KMS-11 (cell line): ENCODE data around the gene HAGHL.

Experiments
- H2AFZ ChIP-seq: fragments of 200-600 bp; sonication (generic); 2 replicates; pipeline ENCODE4 v1.6.1; 2016; ENCODE audit warnings: antibody characterized with exemption, mixed run types, low read depth
- H3K27ac ChIP-seq: fragments of 200-600 bp; sonication (generic); 2 replicates; pipeline ENCODE4 v1.6.1; 2016; ENCODE audit warnings: mild to moderate bottlenecking, mixed run types
- H3K27me3 ChIP-seq: fragments of 200-600 bp; sonication (generic); 2 replicates; pipeline ENCODE4 v1.6.1; 2017; ENCODE audit warnings: mild to moderate bottlenecking, low read depth, mixed run types, moderate library complexity; ENCODE audit not compliant: insufficient read depth
- H3K36me3 ChIP-seq: fragments of 200-600 bp; sonication (generic); 2 replicates; pipeline ENCODE4 v1.6.1; 2017; ENCODE audit warnings: mild to moderate bottlenecking, mixed run types; ENCODE audit not compliant: insufficient read depth
- H3K4me1 ChIP-seq: fragments of 200-600 bp; sonication (generic); 2 replicates; pipeline ENCODE4 v1.6.1; 2016; ENCODE audit warnings: mild to moderate bottlenecking, low read depth, mixed run types; ENCODE audit not compliant: poor library complexity, severe bottlenecking
- H3K4me2 ChIP-seq: fragments of 200-600 bp; sonication (generic); 2 replicates; pipeline ENCODE4 v1.7.0; 2016; ENCODE audit warnings: mild to moderate bottlenecking, mixed run types
- H3K4me3 ChIP-seq: fragments of 200-600 bp; sonication (generic); IDR thresholded peaks from 2 replicates; pipeline ENCODE4 v1.6.1; 2017; ENCODE audit warnings: low read depth, low read length, mixed read lengths; ENCODE audit not compliant: insufficient read depth
- H3K79me2 ChIP-seq: fragments of 200-600 bp; sonication (generic); 2 replicates; pipeline ENCODE4 v1.6.1; 2016; ENCODE audit warnings: low read depth, mixed run types; ENCODE audit not compliant: insufficient read depth
- H3K9ac ChIP-seq: fragments of 200-600 bp; sonication (generic); 2 replicates; pipeline ENCODE4 v1.6.1; 2016; ENCODE audit warnings: mild to moderate bottlenecking, mixed run types
- H4K20me1 ChIP-seq: fragments of 200-600 bp; sonication (generic); 2 replicates; pipeline ENCODE4 v1.6.1; 2016; ENCODE audit warnings: mild to moderate bottlenecking, mixed run types; ENCODE audit not compliant: insufficient read depth
- TF ChIP-seq, protein P1 (sequence below): fragments of 200-600 bp; sonication (generic); conservative IDR thresholded peaks from 2 replicates; pipeline ENCODE4 v1.6.1; 2017; ENCODE audit warnings: low read depth, mild to moderate bottlenecking, antibody characterized with exemption, low read length, moderate library complexity, mixed read lengths

The HAGHL gene

DNA sequence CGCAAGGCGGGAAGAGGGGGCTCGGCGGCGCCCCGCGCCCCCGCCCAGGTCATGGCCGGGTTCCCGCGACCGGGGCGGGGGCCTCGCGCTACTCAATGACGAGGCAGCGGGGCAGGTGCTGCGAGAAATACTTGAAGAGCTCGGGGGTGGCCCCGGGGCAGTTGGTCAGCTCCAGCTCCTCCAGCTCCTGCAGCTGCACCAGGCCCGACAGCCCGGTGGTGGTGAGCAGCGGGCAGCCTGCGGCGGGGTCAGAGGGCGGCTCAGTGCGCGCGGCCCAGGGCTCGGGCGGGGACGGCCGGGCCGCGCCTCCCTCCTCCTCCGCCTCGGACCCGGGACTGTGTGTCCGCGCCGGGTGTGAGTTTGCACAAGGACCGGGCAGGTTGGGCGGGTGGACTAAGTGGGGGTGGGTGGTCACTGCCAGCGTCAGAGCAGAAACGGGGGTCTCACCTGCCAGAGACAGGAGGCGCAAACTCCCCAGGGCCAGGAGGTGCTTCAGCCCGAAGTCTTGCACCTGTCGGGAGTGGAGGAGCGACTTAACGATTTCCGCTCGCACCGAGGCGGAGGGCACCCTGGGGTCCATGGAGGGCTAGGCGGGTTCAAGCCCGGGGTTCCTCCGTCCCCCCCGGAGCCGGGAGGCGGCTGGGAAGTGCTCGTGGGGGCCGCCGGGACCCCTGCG lies 32.6 kb upstream of the HAGHL start:
- no peaks in the 10 kb centered on the region for H4K20me1 ChIP-seq
- H3K4me3 ChIP-seq = no peak overlapping the region
- H3K9ac ChIP-seq = no peak overlapping the region
- H3K27me3 ChIP-seq = peaks cover 64% of the 10 kb centered on the region
- no peak overlapping the region for H3K27ac ChIP-seq
- H3K79me2 ChIP-seq = no peaks in the 10 kb centered on the region
- H3K4me2 ChIP-seq = peak overlapping the region; percentile 67; the same call in 1 of the 2 replicates
- peaks cover 8% of the 10 kb centered on the region for H3K4me1 ChIP-seq
- H3K36me3 ChIP-seq = no peaks in the 10 kb centered on the region
- TF ChIP-seq, protein P1, sequence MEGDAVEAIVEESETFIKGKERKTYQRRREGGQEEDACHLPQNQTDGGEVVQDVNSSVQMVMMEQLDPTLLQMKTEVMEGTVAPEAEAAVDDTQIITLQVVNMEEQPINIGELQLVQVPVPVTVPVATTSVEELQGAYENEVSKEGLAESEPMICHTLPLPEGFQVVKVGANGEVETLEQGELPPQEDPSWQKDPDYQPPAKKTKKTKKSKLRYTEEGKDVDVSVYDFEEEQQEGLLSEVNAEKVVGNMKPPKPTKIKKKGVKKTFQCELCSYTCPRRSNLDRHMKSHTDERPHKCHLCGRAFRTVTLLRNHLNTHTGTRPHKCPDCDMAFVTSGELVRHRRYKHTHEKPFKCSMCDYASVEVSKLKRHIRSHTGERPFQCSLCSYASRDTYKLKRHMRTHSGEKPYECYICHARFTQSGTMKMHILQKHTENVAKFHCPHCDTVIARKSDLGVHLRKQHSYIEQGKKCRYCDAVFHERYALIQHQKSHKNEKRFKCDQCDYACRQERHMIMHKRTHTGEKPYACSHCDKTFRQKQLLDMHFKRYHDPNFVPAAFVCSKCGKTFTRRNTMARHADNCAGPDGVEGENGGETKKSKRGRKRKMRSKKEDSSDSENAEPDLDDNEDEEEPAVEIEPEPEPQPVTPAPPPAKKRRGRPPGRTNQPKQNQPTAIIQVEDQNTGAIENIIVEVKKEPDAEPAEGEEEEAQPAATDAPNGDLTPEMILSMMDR = no peak
- H2AFZ ChIP-seq = no peak overlapping the region; the same call in 1 of the 2 replicates

GRCh38 chr16:694863-695354 lies 32.0 kb upstream of the HAGHL start:
- H3K9ac ChIP-seq = no peak overlapping the region
- H3K36me3 ChIP-seq = no peaks in the 10 kb centered on the region
- peaks cover 5% of the 10 kb centered on the region for H3K4me1 ChIP-seq
- peaks cover 70% of the 10 kb centered on the region for H3K27me3 ChIP-seq
- peak overlapping the region; percentile 67; the same call in 1 of the 2 replicates for H3K4me2 ChIP-seq
- H2AFZ ChIP-seq = peak overlapping the region; percentile 44; the same call in 1 of the 2 replicates
- H3K79me2 ChIP-seq = no peaks in the 10 kb centered on the region
- H4K20me1 ChIP-seq = no peaks in the 10 kb centered on the region
- TF ChIP-seq, protein P1 = no peak
- H3K27ac ChIP-seq = no peak overlapping the region
- no peak overlapping the region for H3K4me3 ChIP-seq

DNA sequence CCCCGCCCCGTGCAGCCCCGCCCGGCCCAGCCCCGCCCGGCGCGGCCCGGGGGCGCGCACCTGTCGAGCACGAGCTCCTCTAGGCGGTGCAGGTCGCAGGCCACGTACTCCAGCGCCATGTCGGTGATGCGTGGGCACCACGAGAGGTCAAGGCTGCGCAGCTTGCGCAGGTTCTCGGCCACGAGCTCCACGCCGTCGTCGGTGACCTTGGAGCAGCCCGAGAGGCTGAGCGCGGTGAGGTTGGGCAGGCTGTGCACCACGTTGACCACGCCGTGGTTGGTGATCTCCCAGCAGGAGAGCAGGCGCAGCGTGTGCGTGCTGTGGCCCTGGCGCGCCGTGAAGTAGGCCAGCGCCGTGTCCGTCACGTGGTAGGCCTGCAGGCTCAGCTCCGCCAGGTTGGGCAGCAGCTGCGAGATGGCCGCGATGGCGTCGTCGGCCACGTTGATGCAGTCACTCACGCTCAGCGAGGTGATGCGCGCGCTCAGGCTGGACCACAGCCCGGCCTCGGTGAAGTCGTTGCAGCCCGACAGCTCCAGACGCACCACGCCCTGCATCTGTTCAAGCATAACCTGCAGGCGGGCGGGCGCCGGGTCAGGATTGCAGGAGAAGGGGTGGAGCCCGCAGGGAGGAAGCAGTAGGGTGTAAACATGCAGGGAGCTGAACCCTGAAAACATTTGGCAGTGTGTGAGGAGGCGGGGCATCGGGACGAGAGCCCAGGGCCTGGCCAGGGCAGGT lies 31.4 kb upstream of the HAGHL start:
- Histone ChIP-seq H3K79me2 (no peaks in the 10 kb centered on the region), H2AFZ (peak overlapping the region; percentile 82; the same call in 1 of the 2 replicates), H3K27ac (peak overlapping the region; percentile 28; the same call in 1 of the 2 replicates), H3K36me3 (no peaks in the 10 kb centered on the region), H4K20me1 (no peaks in the 10 kb centered on the region), H3K9ac (peak overlapping the region; percentile 37; the same call in 1 of the 2 replicates), H3K4me2 (peak overlapping the region; percentile 95), H3K4me3 (no peak overlapping the region), H3K4me1 (peaks cover 5% of the 10 kb centered on the region), H3K27me3 (peaks cover 76% of the 10 kb centered on the region)
- TF ChIP-seq, protein P1 = no peak

DNA sequence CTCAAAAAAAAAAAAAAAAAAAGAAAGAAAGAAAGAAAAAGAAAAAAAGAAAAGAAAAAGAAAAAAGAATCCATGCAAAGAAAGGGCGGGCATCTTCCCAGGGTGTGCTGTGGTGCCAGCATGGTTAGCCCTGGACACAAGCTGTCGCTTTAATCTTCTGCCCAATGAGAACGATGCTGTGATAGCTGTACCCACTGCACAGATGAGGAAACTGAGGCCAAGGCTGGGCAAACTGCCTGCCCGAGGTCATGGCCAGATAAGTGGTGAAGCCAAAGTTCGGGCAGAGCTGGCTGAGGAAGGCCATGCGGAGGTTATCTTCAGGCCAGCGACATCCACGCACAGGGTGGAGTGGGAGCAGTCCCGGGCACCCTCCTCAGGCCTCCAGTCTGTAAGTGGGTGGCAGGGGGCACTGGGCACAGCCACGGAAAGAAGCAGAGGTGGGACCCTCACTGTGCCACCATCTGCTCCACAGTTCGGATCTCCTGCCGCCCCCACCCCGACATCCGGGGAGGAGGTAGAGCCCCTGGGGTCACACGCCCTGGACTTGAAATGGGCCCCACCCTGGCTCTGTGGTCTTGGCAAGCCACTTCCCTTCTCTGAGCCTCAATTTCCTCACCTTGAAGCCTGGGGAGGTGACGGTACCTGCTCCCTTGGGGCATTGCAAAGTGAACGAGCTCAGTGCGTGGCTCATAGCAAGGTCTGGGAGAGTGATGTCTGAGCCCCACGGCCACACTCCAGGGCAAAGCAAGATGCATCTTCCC lies 27.8 kb upstream of the HAGHL start:
- no peak overlapping the region for H3K9ac ChIP-seq

More for the DNA sequence above, 27.8 kb upstream of the HAGHL start:
- H3K4me2 ChIP-seq = no peak overlapping the region
- H3K79me2 ChIP-seq = no peaks in the 10 kb centered on the region
- peaks cover 82% of the 10 kb centered on the region for H3K27me3 ChIP-seq
- H3K4me3 ChIP-seq = no peak overlapping the region
- peaks cover 5% of the 10 kb centered on the region for H3K4me1 ChIP-seq
- TF ChIP-seq, protein P1 = no peak
- no peaks in the 10 kb centered on the region for H4K20me1 ChIP-seq
- H3K36me3 ChIP-seq = no peaks in the 10 kb centered on the region
- no peak overlapping the region for H2AFZ ChIP-seq
- no peak overlapping the region for H3K27ac ChIP-seq
